Cardiac muscle cell (in vitro differentiated cells and primary cell): ENCODE data around the gene COL19A1. TPM values are rescaled to one million over a fixed set of nuclear protein-coding genes. Genes with fewer than 3 reads are reported as not detected.

Experiments used
- DNase-seq, 2 donors: peaks; one replicate each; pipeline versions ENCODE4 v3.0.0 to v3.0.0-alpha.2; 2010 to 2017; ENCODE audit warnings: low read depth in 1 of 2, low spot score in 1 of 2
- H3K27ac ChIP-seq: fragments of 200-600 bp; sonication (generic); 2 replicates; pipeline ENCODE4 v1.5.1; 2016
- H3K27me3 ChIP-seq: fragments of 200-600 bp; sonication (generic); 2 replicates; pipeline ENCODE4 v1.6.0; 2016; ENCODE audit warnings: control low read depth
- H3K36me3 ChIP-seq: fragments of 200-600 bp; sonication (generic); 2 replicates; pipeline ENCODE4 v1.5.1; 2016; ENCODE audit warnings: control low read depth
- H3K4me1 ChIP-seq: fragments of 200-600 bp; sonication (generic); 2 replicates; pipeline ENCODE4 v1.8.1; 2017; ENCODE audit warnings: low read depth, mild to moderate bottlenecking, mixed run types
- H3K4me3 ChIP-seq: fragments of 200-600 bp; sonication (generic); 2 replicates; pipeline ENCODE4 v1.5.1; 2016; ENCODE audit warnings: mild to moderate bottlenecking
- H3K9me3 ChIP-seq: fragments of 200-600 bp; sonication (generic); 2 replicates; pipeline ENCODE4 v1.5.1; 2017; ENCODE audit warnings: low read depth, mild to moderate bottlenecking, control low read depth
- CTCF ChIP-seq: IDR thresholded peaks from 2 replicates; pipeline ENCODE4 v1.5.1; 2012; ENCODE audit warnings: low read depth, mild to moderate bottlenecking, low read length
- polyA plus RNA-seq: library from polyadenylated mRNA; unstranded; fragments of >200 nt; fragmentation: Nextera tagmentation; extraction: Ambion mirVana; gene quantifications from 2 replicates; pipeline ENCODE4 v1.2.1, GENCODE V29; 2016
- total RNA-seq: library from RNA; depleted of rRNA; stranded (reverse); fragments of >200 nt; gene quantifications from 2 replicates; pipeline ENCODE4 v1.2.3, GENCODE V29; 2016

COL19A1 gene
- total and polyA plus RNA-seq, 2 experiments from 2014 or later: 0.10 to 0.27 TPM

- Histone ChIP-seq H3K4me3 (no peak overlapping the region), H3K27ac (no peak overlapping the region), H3K36me3 (no peaks in the 10 kb centered on the region), H3K27me3 (no peaks in the 10 kb centered on the region), H3K4me1 (no peaks in the 10 kb centered on the region), H3K9me3 (no peaks in the 10 kb centered on the region)
- DNase-seq: no peak
- no peak for TF ChIP-seq CTCF
Observed at GRCh38 chr6:70246118-70246517, 379.8 kb downstream of the COL19A1 start.

- no peak overlapping the region for H3K4me3 ChIP-seq
- H3K27me3 ChIP-seq: no peaks in the 10 kb centered on the region
- no peaks in the 10 kb centered on the region for H3K36me3 ChIP-seq
- no peak for TF ChIP-seq CTCF
- H3K4me1 ChIP-seq: peaks cover 12% of the 10 kb centered on the region
- no peak for DNase-seq
- H3K27ac ChIP-seq: no peak overlapping the region
- H3K9me3 ChIP-seq: no peaks in the 10 kb centered on the region
Observed at GRCh38 chr6:70252604-70253003, 386.2 kb downstream of the COL19A1 start.

- Histone ChIP-seq H3K4me1 (peaks cover 12% of the 10 kb centered on the region), H3K36me3 (no peaks in the 10 kb centered on the region), H3K27ac (no peak overlapping the region), H3K4me3 (no peak overlapping the region), H3K27me3 (no peaks in the 10 kb centered on the region), H3K9me3 (no peaks in the 10 kb centered on the region)
- no peak for DNase-seq
- no peak for TF ChIP-seq CTCF
Observed at GRCh38 chr6:70253923-70254322, 387.6 kb downstream of the COL19A1 start.

GRCh38 chr6:70254784-70255183, 388.4 kb downstream of the COL19A1 start:
- TF ChIP-seq CTCF: no peak
- peaks cover 12% of the 10 kb centered on the region for H3K4me1 ChIP-seq
- no peaks in the 10 kb centered on the region for H3K36me3 ChIP-seq
- no peak overlapping the region for H3K27ac ChIP-seq
- no peaks in the 10 kb centered on the region for H3K9me3 ChIP-seq
- H3K27me3 ChIP-seq: no peaks in the 10 kb centered on the region
- DNase-seq: no peak
- no peak overlapping the region for H3K4me3 ChIP-seq

- TF ChIP-seq CTCF: no peak
- peaks cover 12% of the 10 kb centered on the region for H3K4me1 ChIP-seq
- H3K27ac ChIP-seq: no peak overlapping the region
- no peak overlapping the region for H3K4me3 ChIP-seq
- no peak for DNase-seq
- H3K36me3 ChIP-seq: no peaks in the 10 kb centered on the region
- H3K27me3 ChIP-seq: no peaks in the 10 kb centered on the region
- H3K9me3 ChIP-seq: no peaks in the 10 kb centered on the region
Observed at GRCh38 chr6:70257768-70258273, 391.5 kb downstream of the COL19A1 start.

- no peak overlapping the region for H3K27ac ChIP-seq
- H3K9me3 ChIP-seq: no peaks in the 10 kb centered on the region
- DNase-seq: no peak
- peaks cover 7% of the 10 kb centered on the region for H3K4me1 ChIP-seq
- no peaks in the 10 kb centered on the region for H3K27me3 ChIP-seq
- no peak for TF ChIP-seq CTCF
- no peaks in the 10 kb centered on the region for H3K36me3 ChIP-seq
- no peak overlapping the region for H3K4me3 ChIP-seq
Observed at GRCh38 chr6:70258483-70258882, 392.1 kb downstream of the COL19A1 start.
